ENCODE measurements around the gene FHL1. TPM values are rescaled to one million over a fixed set of nuclear protein-coding genes. Genes with fewer than 3 reads are reported as not detected.

The FHL1 gene
- total RNA-seq, 1 donor from 2014 or later, result 248 TPM

GRCh38 chrX:136157187-136157586 is 9.9 kb downstream of the FHL1 start:
- TF ChIP-seq CTCF (IDR thresholded peaks at IDR 0.05), result no peak
- H3K9me3 ChIP-seq, result no peaks in the 10 kb centered on the region
- intact Hi-C loops (cut with DNase I), result no loop called here

GRCh38 chrX:136158685-136159084 is 11.4 kb downstream of the FHL1 start:
- no peak for ATAC-seq
- Histone ChIP-seq H3K4me3 (no peak overlapping the region), H3K27ac (no peak overlapping the region), H3K36me3 (no peaks in the 10 kb centered on the region), H3K4me1 (no peaks in the 10 kb centered on the region), H3K27me3 (ENCODE audit: low read depth) (no peaks in the 10 kb centered on the region), H3K9me3 (no peaks in the 10 kb centered on the region)
- intact Hi-C loops (cut with DNase I), result no loop called here
- no peak for TF ChIP-seq CTCF (IDR thresholded peaks at IDR 0.05)
- DNase-seq, result no peak

More at GRCh38 chrX:136157187-136157586, 9.9 kb downstream of the FHL1 start:
- H3K27ac ChIP-seq, result no peak overlapping the region
- no peak for DNase-seq
- ATAC-seq, result no peak
- no peaks in the 10 kb centered on the region for H3K36me3 ChIP-seq
- no peaks in the 10 kb centered on the region for H3K27me3 ChIP-seq (ENCODE audit: low read depth)
- no peak overlapping the region for H3K4me3 ChIP-seq
- no peaks in the 10 kb centered on the region for H3K4me1 ChIP-seq

GRCh38 chrX:136159611-136160025 is 12.3 kb downstream of the FHL1 start:
- ATAC-seq (peak; percentile 44 to 68), DNase-seq (no peak)
- TF ChIP-seq CTCF (IDR thresholded peaks at IDR 0.05), result no peak
- Histone ChIP-seq H3K27me3 (ENCODE audit: low read depth) (no peaks in the 10 kb centered on the region), H3K36me3 (no peaks in the 10 kb centered on the region), H3K4me1 (no peaks in the 10 kb centered on the region), H3K9me3 (no peaks in the 10 kb centered on the region), H3K27ac (no peak overlapping the region), H3K4me3 (no peak overlapping the region)
- intact Hi-C loops (cut with DNase I), result no loop called here

- ATAC-seq (peak; percentile 65 to 72), DNase-seq (peak; percentile 50)
- intact Hi-C loops (cut with DNase I), result no loop called here
- Histone ChIP-seq H3K9me3 (no peaks in the 10 kb centered on the region), H3K4me3 (no peak overlapping the region), H3K4me1 (no peaks in the 10 kb centered on the region), H3K27ac (no peak overlapping the region), H3K27me3 (ENCODE audit: low read depth) (no peaks in the 10 kb centered on the region), H3K36me3 (no peaks in the 10 kb centered on the region)
- peak; percentile 56 for TF ChIP-seq CTCF (IDR thresholded peaks at IDR 0.05)
These were observed 15.7 kb downstream of the FHL1 start for GRCh38 chrX:136162827-136163570.

- Histone ChIP-seq H3K27me3 (ENCODE audit: low read depth) (no peaks in the 10 kb centered on the region), H3K4me1 (no peaks in the 10 kb centered on the region), H3K4me3 (no peak overlapping the region), H3K9me3 (no peaks in the 10 kb centered on the region), H3K27ac (no peak overlapping the region), H3K36me3 (no peaks in the 10 kb centered on the region)
- ATAC-seq, result no peak
- intact Hi-C loops (cut with DNase I), result no loop called here
- DNase-seq, result no peak
- TF ChIP-seq CTCF (IDR thresholded peaks at IDR 0.05), result no peak
These were observed 16.4 kb downstream of the FHL1 start for GRCh38 chrX:136163689-136164088.
